ENCODE measurements around the gene TBC1D17. TPM values are rescaled to one million over a fixed set of nuclear protein-coding genes. Genes with fewer than 3 reads are reported as not detected.

TBC1D17 gene
- total RNA-seq, 1 donor from 2014 or later = 47.5 TPM

- H3K27me3 ChIP-seq (ENCODE audit: low read depth) = no peaks in the 10 kb centered on the region
- no peaks in the 10 kb centered on the region for H3K9me3 ChIP-seq (replicated peaks)
- intact Hi-C loops (cut with micrococcal nuclease) = no loop called here
- DNase-seq = no peak
- peaks cover 6% of the 10 kb centered on the region for H3K4me1 ChIP-seq
- TF ChIP-seq CTCF (IDR thresholded peaks at IDR 0.05; ENCODE audit: borderline replicate concordance) = no peak
- no peak overlapping the region for H3K4me3 ChIP-seq
- peaks cover 74% of the 10 kb centered on the region for H3K36me3 ChIP-seq
- no peak overlapping the region for H3K27ac ChIP-seq (replicated peaks)
Measured at GRCh38 chr19:49837425-49837824, 40.1 kb upstream of the TBC1D17 start.

- Histone ChIP-seq H3K4me1 (peaks cover 6% of the 10 kb centered on the region), H3K27ac (replicated peaks) (peak overlapping the region; percentile 57), H3K4me3 (no peak overlapping the region), H3K9me3 (replicated peaks) (no peaks in the 10 kb centered on the region), H3K27me3 (ENCODE audit: low read depth) (no peaks in the 10 kb centered on the region), H3K36me3 (peaks cover 58% of the 10 kb centered on the region)
- intact Hi-C loops (cut with micrococcal nuclease) = no loop called here
- DNase-seq = no peak
- TF ChIP-seq CTCF (IDR thresholded peaks at IDR 0.05; ENCODE audit: borderline replicate concordance) = no peak
Measured at GRCh38 chr19:49838885-49839588, 38.5 kb upstream of the TBC1D17 start.

GRCh38 chr19:49839713-49840112 lies 37.8 kb upstream of the TBC1D17 start:
- TF ChIP-seq CTCF (IDR thresholded peaks at IDR 0.05; ENCODE audit: borderline replicate concordance) = no peak
- intact Hi-C loops (cut with micrococcal nuclease) = no loop called here
- no peak for DNase-seq
- Histone ChIP-seq H3K4me3 (no peak overlapping the region), H3K27me3 (ENCODE audit: low read depth) (no peaks in the 10 kb centered on the region), H3K9me3 (replicated peaks) (no peaks in the 10 kb centered on the region), H3K36me3 (peaks cover 51% of the 10 kb centered on the region), H3K4me1 (peaks cover 6% of the 10 kb centered on the region), H3K27ac (replicated peaks) (peak overlapping the region; percentile 57)

- intact Hi-C loops (cut with micrococcal nuclease) = no loop called here
- Histone ChIP-seq H3K4me3 (no peak overlapping the region), H3K36me3 (peaks cover 45% of the 10 kb centered on the region), H3K4me1 (peaks cover 6% of the 10 kb centered on the region), H3K27ac (replicated peaks) (no peak overlapping the region), H3K9me3 (replicated peaks) (no peaks in the 10 kb centered on the region), H3K27me3 (ENCODE audit: low read depth) (no peaks in the 10 kb centered on the region)
- DNase-seq = no peak
- no peak for TF ChIP-seq CTCF (IDR thresholded peaks at IDR 0.05; ENCODE audit: borderline replicate concordance)
Measured at GRCh38 chr19:49840321-49840720, 37.2 kb upstream of the TBC1D17 start.

- intact Hi-C loops (cut with micrococcal nuclease) = no loop called here
- no peak overlapping the region for H3K27ac ChIP-seq (replicated peaks)
- H3K36me3 ChIP-seq = peaks cover 40% of the 10 kb centered on the region
- peaks cover 6% of the 10 kb centered on the region for H3K4me1 ChIP-seq
- no peak for TF ChIP-seq CTCF (IDR thresholded peaks at IDR 0.05; ENCODE audit: borderline replicate concordance)
- no peaks in the 10 kb centered on the region for H3K27me3 ChIP-seq (ENCODE audit: low read depth)
- DNase-seq = no peak
- no peaks in the 10 kb centered on the region for H3K9me3 ChIP-seq (replicated peaks)
- H3K4me3 ChIP-seq = no peak overlapping the region
Measured at GRCh38 chr19:49840736-49841249, 36.7 kb upstream of the TBC1D17 start.

Data from left ventricle myocardium inferior (tissue), 1 donor.